Psoas muscle (tissue), 8 donors: Measurements from ENCODE around the gene SYN1. TPM values are rescaled to one million over a fixed set of nuclear protein-coding genes. Genes with fewer than 3 reads are reported as not detected.

ENCODE experiments used
- ATAC-seq, 4 donors: fragments of 200-7000 bp; cut with Tn5 transposase; one replicate each; pipeline ENCODE4 v1.9.1; 2020; ENCODE audit warnings: moderate library complexity in 3 of 4, mild to moderate bottlenecking in 2 of 4
- DNase-seq, 2 donors: peaks; one replicate each; pipeline ENCODE4 v3.0.0-alpha.2; 2020
- H3K27ac ChIP-seq: fragments of 200-600 bp; one replicate; pipeline ENCODE4 v1.8.0; 2022
- H3K27me3 ChIP-seq, 3 donors: fragments of 200-600 bp in 1 of 3; one replicate each; pipeline versions ENCODE4 v1.6.1 to v1.8.0; 2013 to 2022; ENCODE audit warnings: low read length in 2 of 3, mild to moderate bottlenecking in 2 of 3, moderate library complexity in 1 of 3; ENCODE audit not compliant: insufficient read depth in 3 of 3
- H3K36me3 ChIP-seq, 2 donors: fragments of 200-600 bp in 1 of 2; one replicate each; pipeline versions ENCODE4 v1.6.1 to v1.8.0; 2013 to 2022; ENCODE audit warnings: low read depth in 1 of 2, mild to moderate bottlenecking in 1 of 2, moderate library complexity in 1 of 2; ENCODE audit not compliant: insufficient read depth in 1 of 2
- H3K4me1 ChIP-seq: fragments of 200-600 bp; one replicate; pipeline ENCODE4 v1.8.0; 2022
- H3K4me3 ChIP-seq: fragments of 200-600 bp; one replicate; pipeline ENCODE4 v1.8.0; 2022; ENCODE audit warnings: mild to moderate bottlenecking
- H3K9me3 ChIP-seq: fragments of 200-600 bp; one replicate; pipeline ENCODE4 v1.8.0; 2022
- CTCF ChIP-seq: fragments of 200-600 bp; IDR thresholded peaks from one replicate; pipeline ENCODE4 v1.8.0; 2022; ENCODE audit warnings: antibody characterized with exemption
- WGBS, 3 donors: extraction: QIAGEN DNeasy Blood & Tissue Kit; methylation state at CpG; one replicate each; pipeline versions ENCODE4 v1.1.6 to v1.1.7; 2013; 5-methylcytosine and 5-hydroxymethylcytosine counted together
- intact Hi-C, 2 donors: fragments of 100-400 bp; cut with DNase I; formaldehyde crosslinking; loops; one replicate each; pipeline versions ENCODE4 v1.11.0 to v1.14.2; 2022
- polyA plus RNA-seq, 3 donors: library from polyadenylated mRNA; stranded (reverse); fragments of 200-250 nt; gene quantifications; one replicate each; pipeline ENCODE4 v1.2.3, GENCODE V29; 2013
- total RNA-seq, 4 donors: library from RNA; stranded (reverse); fragmentation: NEBNext Ultra II Directional in 2 of 4; extraction: Animal tissue kit (Norgen Biotek cat#: 25700) in 2 of 4; gene quantifications; one replicate each; pipeline versions ENCODE4 v1.2.1 to v1.2.4, GENCODE V29; 2021 to 2023
- donor health status: healthy with polysubstance abuse.
- donor health status: DM: no; HTN: no; CAD: no; lungs with moderate emphysema.
- donor health status: Bipolar disorder and iron deficiency.
- donor health status: healthy.
- donor health status: DM: yes; HTN: yes; CAD: no.
- donor health status: DM: no; HTN: no; CAD: no.
- donor health status: DM: no; HTN: no; CAD: no.
- donor health status: DM: yes; HTN: yes; CAD: no.

SYN1 gene
- total and polyA plus RNA-seq, 7 donors, result 0.80 to 7.0 (median 2.3) TPM

GRCh38 chrX:47623540-47624027 is 3.9 kb upstream of the SYN1 start:
- TF ChIP-seq CTCF, result no peak
- Histone ChIP-seq H3K27ac (no peak overlapping the region), H3K36me3 (no peaks in the 10 kb centered on the region), H3K27me3 (peaks cover 0 to 31% (median 0%) of the 10 kb centered on the region in 3 donors), H3K9me3 (no peaks in the 10 kb centered on the region), H3K4me3 (peak overlapping the region; percentile 7), H3K4me1 (no peaks in the 10 kb centered on the region)
- DNase-seq (no peak), ATAC-seq (no peak)
- 1 to 31% (median 2%) methylated on average over 30 to 35 of the region's 35 CpGs for whole genome bisulfite sequencing, 3 donors
- intact Hi-C loops, result no loop called here

- Histone ChIP-seq H3K27ac (no peak overlapping the region), H3K9me3 (no peaks in the 10 kb centered on the region), H3K27me3 (peaks cover 0 to 36% (median 0%) of the 10 kb centered on the region in 3 donors), H3K36me3 (no peaks in the 10 kb centered on the region), H3K4me1 (no peaks in the 10 kb centered on the region), H3K4me3 (no peak overlapping the region)
- no peak for TF ChIP-seq CTCF
- DNase-seq, result no peak
- no peak for ATAC-seq
- intact Hi-C loops, result no loop called here
- 63 to 79% (median 71%) methylated on average over 6 of the region's 6 CpGs for WGBS, 3 donors
Observed at GRCh38 chrX:47621851-47622250, 2.2 kb upstream of the SYN1 start.

GRCh38 chrX:47620303-47620685 is 637 bp upstream of the SYN1 start:
- no peak for TF ChIP-seq CTCF
- Histone ChIP-seq H3K9me3 (no peaks in the 10 kb centered on the region), H3K4me1 (no peaks in the 10 kb centered on the region), H3K27ac (no peak overlapping the region), H3K36me3 (no peaks in the 10 kb centered on the region), H3K27me3 (peaks cover 0 to 52% (median 0%) of the 10 kb centered on the region in 3 donors), H3K4me3 (no peak overlapping the region)
- ATAC-seq (peak in 1 of 4 donors; percentile 8), DNase-seq (no peak)
- intact Hi-C loops, result no loop called here
- 51 to 62% (median 51%) methylated on average over 9 of the region's 9 CpGs for WGBS, 3 donors

GRCh38 chrX:47618923-47619485 is 653 bp downstream of the SYN1 start:
- no peak for TF ChIP-seq CTCF
- H3K9me3 ChIP-seq, result no peaks in the 10 kb centered on the region
- intact Hi-C loops, result no loop called here
- H3K36me3 ChIP-seq, result no peaks in the 10 kb centered on the region
- ATAC-seq, result no peak
- peaks cover 0 to 46% (median 0%) of the 10 kb centered on the region in 3 donors for H3K27me3 ChIP-seq
- no peaks in the 10 kb centered on the region for H3K4me1 ChIP-seq
- DNase-seq, result no peak
- no peak overlapping the region for H3K4me3 ChIP-seq
- 27 to 61% (median 42%) methylated on average over 13 to 32 of the region's 32 CpGs for WGBS, 3 donors
- no peak overlapping the region for H3K27ac ChIP-seq

GRCh38 chrX:47614618-47615017 is 5.0 kb downstream of the SYN1 start:
- intact Hi-C loops, result no loop called here
- WGBS, 3 donors, result 52 to 68% (median 56%) methylated on average over 5 of the region's 5 CpGs
- no peak overlapping the region for H3K4me3 ChIP-seq
- no peak overlapping the region for H3K27ac ChIP-seq
- DNase-seq (no peak), ATAC-seq (no peak)
- TF ChIP-seq CTCF, result no peak
- no peaks in the 10 kb centered on the region for H3K4me1 ChIP-seq
- H3K27me3 ChIP-seq, result peaks cover 0 to 21% (median 0%) of the 10 kb centered on the region in 3 donors
- H3K9me3 ChIP-seq, result no peaks in the 10 kb centered on the region
- H3K36me3 ChIP-seq, result no peaks in the 10 kb centered on the region
